Measurements from ENCODE around the gene KRTAP10-12.

Gene KRTAP10-12

DNA sequence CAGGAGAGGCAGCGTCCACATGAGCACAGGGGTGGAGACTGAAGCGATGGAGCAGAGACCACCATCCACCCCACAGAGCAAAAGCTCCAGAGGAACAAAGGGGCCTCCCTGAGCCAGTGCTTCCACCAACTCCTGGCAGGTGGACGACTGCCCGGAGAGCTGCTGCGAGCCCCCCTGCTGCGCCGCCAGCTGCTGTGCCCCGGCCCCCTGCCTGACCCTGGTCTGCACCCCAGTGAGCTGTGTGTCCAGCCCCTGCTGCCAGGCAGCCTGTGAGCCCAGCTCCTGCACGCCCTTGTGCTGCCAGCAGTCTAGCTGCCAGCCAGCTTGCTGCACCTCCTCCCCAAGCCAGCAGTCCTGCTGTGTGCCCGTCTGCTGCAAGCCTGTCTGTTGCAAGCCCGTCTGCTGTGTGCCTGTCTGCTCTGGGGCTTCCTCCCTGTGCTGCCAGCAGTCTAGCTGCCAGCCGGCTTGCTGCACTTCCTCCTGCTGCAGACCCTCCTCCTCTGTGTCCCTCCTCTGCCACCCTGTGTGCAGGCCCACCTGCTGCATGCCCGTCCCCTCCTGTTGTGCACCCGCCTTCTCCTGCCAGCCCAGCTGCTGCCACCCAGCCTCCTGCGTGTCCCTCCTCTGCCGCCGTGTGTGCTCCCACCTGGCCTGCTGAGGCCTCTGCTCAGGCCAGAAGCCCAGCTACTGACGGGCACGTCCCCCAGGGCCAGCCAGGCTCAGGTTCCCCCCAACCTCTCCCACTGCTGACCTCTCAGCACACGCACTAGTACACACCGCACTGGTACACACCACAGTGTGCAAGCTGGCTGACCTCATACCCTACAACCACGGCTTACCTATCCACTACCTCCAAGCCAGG is 5.4 kb downstream of the KRTAP10-12 start:
- no peaks in the 10 kb centered on the region for H3K36me3 ChIP-seq (ENCODE audit: control insufficient read depth in 1 of 2, insufficient read depth in 2 of 2, low read length in 2 of 2)
- no peak overlapping the region for H3K4me3 ChIP-seq (ENCODE audit: low read depth in 1 of 2, low read length in 2 of 2)
- peaks cover 0 to 3% of the 10 kb centered on the region in 2 donors for H3K4me1 ChIP-seq (ENCODE audit: control insufficient read depth in 1 of 2, insufficient read depth in 2 of 2, low read length in 2 of 2)
- H3K27me3 ChIP-seq (ENCODE audit: low read depth, low read length): peaks cover 27% of the 10 kb centered on the region
- no peak overlapping the region for H3K27ac ChIP-seq (ENCODE audit: low read length)
- no peaks in the 10 kb centered on the region for H3K9me3 ChIP-seq (ENCODE audit: control insufficient read depth in 1 of 2, low read length in 2 of 2)

DNA sequence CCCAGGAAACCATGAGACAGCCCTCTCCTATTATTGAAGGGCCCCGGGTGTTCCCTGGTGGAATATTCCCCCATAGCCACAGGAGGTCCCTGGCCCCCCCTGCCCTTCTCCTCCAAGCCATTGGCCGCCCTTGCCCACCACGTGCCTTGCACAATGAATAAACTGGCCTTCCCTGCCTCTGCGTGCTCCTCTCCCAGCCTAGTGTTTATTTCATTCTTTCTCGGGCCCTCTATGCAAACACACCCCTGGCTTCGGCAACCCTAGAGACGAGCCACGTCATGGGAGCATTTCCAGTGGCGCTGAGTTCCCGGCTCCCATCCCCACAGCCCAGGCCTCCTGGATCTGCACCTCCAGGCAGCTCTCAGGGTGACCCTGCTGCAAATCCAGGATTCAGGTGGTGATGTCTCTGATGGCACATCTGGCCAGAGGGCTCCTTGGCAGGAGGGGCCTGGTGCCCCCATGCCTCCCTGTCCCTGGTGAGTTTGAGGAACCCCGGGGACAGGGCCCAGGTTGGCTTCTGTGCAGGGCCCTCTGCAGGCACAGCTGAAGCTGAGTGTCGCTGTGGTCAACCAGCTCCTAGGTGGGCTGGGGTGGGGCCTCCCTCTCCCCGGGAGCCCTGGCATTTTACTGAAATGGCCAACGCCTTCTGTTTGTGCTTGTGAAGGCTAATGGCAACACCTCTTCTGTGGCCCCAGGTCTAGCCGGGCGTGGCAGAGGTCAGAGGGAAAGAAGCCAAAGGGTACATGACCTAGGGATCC is 6.2 kb downstream of the KRTAP10-12 start:
- H3K36me3 ChIP-seq (ENCODE audit: control insufficient read depth in 1 of 2, insufficient read depth in 2 of 2, low read length in 2 of 2): no peaks in the 10 kb centered on the region
- no peak overlapping the region for H3K4me3 ChIP-seq (ENCODE audit: low read depth in 1 of 2, low read length in 2 of 2)
- H3K27me3 ChIP-seq (ENCODE audit: low read depth, low read length): peaks cover 30% of the 10 kb centered on the region
- H3K27ac ChIP-seq (ENCODE audit: low read length): no peak overlapping the region
- H3K4me1 ChIP-seq (ENCODE audit: control insufficient read depth in 1 of 2, insufficient read depth in 2 of 2, low read length in 2 of 2): peaks cover 0 to 3% of the 10 kb centered on the region in 2 donors
- no peaks in the 10 kb centered on the region for H3K9me3 ChIP-seq (ENCODE audit: control insufficient read depth in 1 of 2, low read length in 2 of 2)

DNA sequence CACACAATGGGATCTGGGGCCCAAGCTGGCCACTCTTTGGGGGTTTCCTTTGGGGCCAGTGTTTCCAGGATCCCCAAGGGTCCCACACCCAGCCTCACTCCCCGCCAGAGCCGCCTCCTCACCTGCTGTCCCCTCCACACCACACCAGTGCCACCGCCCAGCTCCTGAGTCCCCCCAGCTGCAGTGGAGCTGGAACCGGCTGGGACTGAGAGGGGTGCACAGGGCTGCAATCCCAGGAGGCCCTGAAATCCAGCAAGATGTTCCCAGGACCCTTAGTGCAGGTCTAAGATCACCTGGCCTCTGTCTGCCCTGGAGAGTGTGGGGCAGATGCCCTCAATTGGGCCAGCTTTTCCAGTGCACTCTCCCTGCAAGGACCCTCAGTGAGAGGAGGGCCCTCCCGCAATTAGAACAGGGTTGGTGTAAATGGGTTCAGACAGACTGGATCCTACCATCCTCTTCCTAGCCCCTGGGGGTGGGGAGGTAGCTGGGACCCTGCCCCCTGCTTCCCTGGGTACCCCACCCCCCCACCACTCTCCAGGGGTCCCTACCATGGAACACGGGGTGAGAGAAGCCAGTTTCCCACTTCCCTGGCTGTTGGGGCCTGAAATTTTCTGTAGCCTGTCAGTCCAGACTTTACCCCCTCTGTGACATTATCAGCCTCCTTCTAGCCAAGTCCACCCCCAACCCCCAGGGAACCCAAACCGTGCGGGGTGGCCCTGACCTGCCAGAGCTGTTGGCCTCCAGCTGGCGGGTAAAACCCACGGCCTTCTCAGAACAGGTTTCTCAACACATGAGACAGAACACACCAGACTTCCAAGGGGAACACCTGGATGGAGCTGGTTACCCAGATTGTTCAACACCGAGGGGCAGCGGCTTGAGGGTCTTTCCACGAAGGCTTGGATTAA is 7.0 kb downstream of the KRTAP10-12 start:
- Histone ChIP-seq H3K27me3 (ENCODE audit: low read depth, low read length) (peaks cover 32% of the 10 kb centered on the region), H3K4me3 (ENCODE audit: low read depth in 1 of 2, low read length in 2 of 2) (no peak overlapping the region), H3K36me3 (ENCODE audit: control insufficient read depth in 1 of 2, insufficient read depth in 2 of 2, low read length in 2 of 2) (no peaks in the 10 kb centered on the region), H3K4me1 (ENCODE audit: control insufficient read depth in 1 of 2, insufficient read depth in 2 of 2, low read length in 2 of 2) (peaks cover 0 to 3% of the 10 kb centered on the region in 2 donors), H3K27ac (ENCODE audit: low read length) (no peak overlapping the region), H3K9me3 (ENCODE audit: control insufficient read depth in 1 of 2, low read length in 2 of 2) (no peaks in the 10 kb centered on the region)

DNA sequence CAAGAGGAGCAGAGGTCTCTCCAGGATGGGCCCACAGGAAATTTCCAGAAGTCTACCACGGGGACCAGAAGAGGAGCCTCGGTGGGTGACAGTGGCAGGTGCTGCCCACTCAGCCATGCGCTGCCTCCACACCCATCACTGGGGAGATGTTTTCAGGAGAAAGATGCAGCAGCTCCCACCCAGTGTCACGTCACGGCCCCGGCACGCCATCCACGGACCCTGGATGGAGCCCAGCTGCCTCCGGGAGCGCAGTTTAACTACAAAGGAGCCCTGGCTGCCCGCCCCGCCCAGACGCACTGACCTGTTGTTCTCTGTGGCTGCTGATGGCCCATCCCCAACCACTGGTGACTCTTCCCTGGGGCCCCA is 7.6 kb downstream of the KRTAP10-12 start:
- Histone ChIP-seq H3K36me3 (ENCODE audit: control insufficient read depth in 1 of 2, insufficient read depth in 2 of 2, low read length in 2 of 2) (no peaks in the 10 kb centered on the region), H3K4me3 (ENCODE audit: low read depth in 1 of 2, low read length in 2 of 2) (no peak overlapping the region), H3K4me1 (ENCODE audit: control insufficient read depth in 1 of 2, insufficient read depth in 2 of 2, low read length in 2 of 2) (peaks cover 0 to 9% of the 10 kb centered on the region in 2 donors), H3K27ac (ENCODE audit: low read length) (no peak overlapping the region), H3K27me3 (ENCODE audit: low read depth, low read length) (peaks cover 38% of the 10 kb centered on the region), H3K9me3 (ENCODE audit: control insufficient read depth in 1 of 2, low read length in 2 of 2) (no peaks in the 10 kb centered on the region)

DNA sequence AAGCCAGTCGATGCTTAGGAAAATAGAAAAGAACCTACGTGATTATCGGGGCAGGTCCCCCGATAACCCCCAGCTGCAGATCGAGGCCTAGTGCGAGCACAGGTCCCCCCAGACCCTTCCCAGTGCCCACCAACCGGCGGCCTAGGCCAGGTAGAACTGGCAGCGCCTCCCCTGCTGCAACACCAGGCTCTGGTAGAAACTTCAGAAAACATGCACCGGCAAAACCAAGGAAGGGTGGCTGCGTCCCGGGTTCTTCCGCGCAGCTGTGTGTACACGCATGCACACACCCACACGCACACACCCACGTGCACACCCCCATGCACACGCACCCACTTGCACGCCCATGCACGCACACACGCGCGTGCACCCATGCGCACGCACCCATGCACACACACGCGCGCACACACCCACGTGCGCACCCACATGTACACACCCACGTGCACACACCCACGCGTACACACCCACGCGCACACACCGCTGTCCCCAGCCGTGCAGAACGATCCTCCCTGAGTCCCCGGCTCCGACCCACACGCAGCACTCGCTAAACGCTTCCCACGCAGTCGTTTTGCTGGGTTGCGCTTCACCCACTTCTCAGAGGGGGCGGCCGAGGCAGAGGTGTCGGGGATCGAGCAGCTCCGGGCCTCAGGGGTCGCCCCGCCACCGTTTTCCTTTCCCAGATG is 9.2 kb downstream of the KRTAP10-12 start:
- H3K36me3 ChIP-seq (ENCODE audit: control insufficient read depth in 1 of 2, insufficient read depth in 2 of 2, low read length in 2 of 2): no peaks in the 10 kb centered on the region
- H3K9me3 ChIP-seq (ENCODE audit: control insufficient read depth in 1 of 2, low read length in 2 of 2): no peaks in the 10 kb centered on the region
- peaks cover 0 to 17% of the 10 kb centered on the region in 2 donors for H3K4me1 ChIP-seq (ENCODE audit: control insufficient read depth in 1 of 2, insufficient read depth in 2 of 2, low read length in 2 of 2)
- no peak overlapping the region for H3K4me3 ChIP-seq (ENCODE audit: low read depth in 1 of 2, low read length in 2 of 2)
- H3K27me3 ChIP-seq (ENCODE audit: low read depth, low read length): peaks cover 50% of the 10 kb centered on the region
- H3K27ac ChIP-seq (ENCODE audit: low read length): no peak overlapping the region

DNA sequence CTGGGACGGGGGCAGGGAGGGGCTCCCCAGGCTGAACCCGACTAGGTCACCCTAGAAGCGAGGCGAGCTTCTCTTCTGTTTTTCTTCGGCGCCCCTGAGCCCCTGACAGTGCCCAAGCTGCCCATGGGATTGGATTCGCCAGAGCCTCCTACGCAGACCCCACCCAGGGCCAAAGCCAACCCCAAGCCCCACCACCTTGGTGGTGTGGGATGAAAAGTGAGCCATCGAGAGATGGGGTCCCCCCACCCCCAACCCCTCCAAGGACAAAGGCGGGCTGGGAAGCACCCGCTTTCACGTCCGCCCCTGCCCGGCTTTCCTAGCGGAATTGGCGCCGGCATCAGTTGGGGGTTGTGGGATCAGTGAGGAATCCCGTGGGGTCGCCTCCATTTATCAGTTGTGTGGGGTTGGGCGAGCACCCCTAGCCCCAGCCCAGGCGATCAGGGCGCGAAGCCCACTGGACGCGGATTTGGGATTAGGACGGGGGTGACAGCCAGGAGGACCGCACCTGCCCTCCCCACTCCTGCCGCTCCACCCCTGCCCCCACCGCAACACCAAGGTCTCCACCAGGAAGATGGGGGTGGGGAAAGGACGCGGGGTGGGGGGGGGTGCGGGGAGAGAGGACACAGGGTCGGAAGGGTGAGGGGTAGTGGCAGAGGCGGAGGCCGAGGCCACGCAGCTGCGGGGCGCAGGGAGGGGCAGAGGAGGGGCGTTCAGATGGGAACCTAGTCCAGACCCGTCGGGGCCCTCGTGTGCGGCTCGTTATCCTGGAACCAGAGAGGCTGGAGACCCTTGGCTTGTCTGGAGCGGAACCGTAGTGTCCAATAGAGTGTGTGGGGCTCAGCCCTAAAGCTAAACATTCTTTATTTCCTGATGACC is 10.0 kb downstream of the KRTAP10-12 start:
- H3K36me3 ChIP-seq (ENCODE audit: control insufficient read depth in 1 of 2, insufficient read depth in 2 of 2, low read length in 2 of 2): no peaks in the 10 kb centered on the region
- no peaks in the 10 kb centered on the region for H3K9me3 ChIP-seq (ENCODE audit: control insufficient read depth in 1 of 2, low read length in 2 of 2)
- H3K4me1 ChIP-seq (ENCODE audit: control insufficient read depth in 1 of 2, insufficient read depth in 2 of 2, low read length in 2 of 2): peaks cover 0 to 24% of the 10 kb centered on the region in 2 donors
- H3K27me3 ChIP-seq (ENCODE audit: low read depth, low read length): peaks cover 50% of the 10 kb centered on the region
- no peak overlapping the region for H3K4me3 ChIP-seq (ENCODE audit: low read depth in 1 of 2, low read length in 2 of 2)
- no peak overlapping the region for H3K27ac ChIP-seq (ENCODE audit: low read length)

DNA sequence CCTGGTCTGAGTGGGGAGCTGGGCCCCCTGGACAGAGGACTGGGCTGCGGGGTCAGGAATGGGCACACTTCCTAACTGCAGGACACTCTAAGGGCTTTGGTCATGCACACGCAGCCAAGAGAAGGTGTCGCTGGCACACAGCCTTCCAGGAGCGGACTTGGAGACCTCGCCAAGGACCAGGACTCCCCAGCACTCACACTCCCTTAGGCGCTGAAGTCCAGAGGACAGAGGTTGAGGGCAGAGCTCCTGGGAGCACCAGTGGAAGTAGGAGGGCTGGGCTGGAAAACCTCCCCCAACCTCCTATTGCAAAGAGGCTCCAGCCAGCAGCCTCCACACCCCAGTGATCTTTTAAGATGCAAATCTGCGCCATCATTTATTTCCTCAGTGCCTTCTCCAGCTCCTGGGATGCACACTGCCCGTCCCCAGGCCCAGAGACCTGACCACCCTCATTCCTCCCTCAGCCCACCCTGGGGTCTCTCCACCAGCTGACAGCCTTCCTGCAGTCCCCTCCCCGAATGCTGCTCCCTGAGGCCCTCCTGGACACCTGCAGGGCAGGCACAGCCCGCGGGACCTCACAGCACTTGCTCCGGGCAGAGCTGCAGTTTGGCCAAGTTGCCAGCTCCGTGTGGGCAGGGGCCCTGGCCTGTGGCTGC is 11.4 kb downstream of the KRTAP10-12 start:
- Histone ChIP-seq H3K4me3 (ENCODE audit: low read depth in 1 of 2, low read length in 2 of 2) (no peak overlapping the region), H3K36me3 (ENCODE audit: control insufficient read depth in 1 of 2, insufficient read depth in 2 of 2, low read length in 2 of 2) (no peaks in the 10 kb centered on the region), H3K9me3 (ENCODE audit: control insufficient read depth in 1 of 2, low read length in 2 of 2) (no peaks in the 10 kb centered on the region), H3K27ac (ENCODE audit: low read length) (no peak overlapping the region), H3K27me3 (ENCODE audit: low read depth, low read length) (peaks cover 62% of the 10 kb centered on the region), H3K4me1 (ENCODE audit: control insufficient read depth in 1 of 2, insufficient read depth in 2 of 2, low read length in 2 of 2) (peaks cover 0 to 24% of the 10 kb centered on the region in 2 donors)

DNA sequence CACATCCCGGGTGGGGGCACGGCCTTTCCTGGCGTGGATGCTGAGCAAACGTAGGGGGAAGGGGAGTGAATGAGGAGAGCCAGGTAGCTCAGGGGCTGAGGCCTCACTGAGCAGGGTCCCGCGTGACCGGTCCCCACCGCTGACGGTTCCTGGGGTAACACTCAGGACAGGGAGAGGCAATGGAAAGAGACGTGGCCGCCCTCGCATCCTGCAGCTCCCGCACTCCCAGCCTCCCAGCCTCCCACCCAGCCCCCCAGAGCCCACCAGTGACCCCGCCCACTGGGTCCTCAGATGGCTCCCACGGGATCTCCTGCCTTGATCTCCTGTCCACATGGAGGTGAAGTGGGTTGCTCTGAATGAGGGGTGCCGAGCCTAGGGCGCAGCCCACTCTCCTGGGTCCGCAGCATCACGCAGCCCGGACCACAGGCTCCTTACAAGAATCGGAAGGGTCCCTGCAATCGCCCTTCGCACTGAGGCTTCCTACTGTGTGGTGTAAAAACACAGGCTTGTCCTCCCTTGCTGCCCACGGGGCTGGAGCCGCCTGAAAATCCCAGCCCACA is 12.0 kb downstream of the KRTAP10-12 start:
- peaks cover 0 to 24% of the 10 kb centered on the region in 2 donors for H3K4me1 ChIP-seq (ENCODE audit: control insufficient read depth in 1 of 2, insufficient read depth in 2 of 2, low read length in 2 of 2)
- H3K4me3 ChIP-seq (ENCODE audit: low read depth in 1 of 2, low read length in 2 of 2): no peak overlapping the region
- H3K27ac ChIP-seq (ENCODE audit: low read length): no peak overlapping the region
- no peaks in the 10 kb centered on the region for H3K36me3 ChIP-seq (ENCODE audit: control insufficient read depth in 1 of 2, insufficient read depth in 2 of 2, low read length in 2 of 2)
- no peaks in the 10 kb centered on the region for H3K9me3 ChIP-seq (ENCODE audit: control insufficient read depth in 1 of 2, low read length in 2 of 2)
- peaks cover 66% of the 10 kb centered on the region for H3K27me3 ChIP-seq (ENCODE audit: low read depth, low read length)

DNA sequence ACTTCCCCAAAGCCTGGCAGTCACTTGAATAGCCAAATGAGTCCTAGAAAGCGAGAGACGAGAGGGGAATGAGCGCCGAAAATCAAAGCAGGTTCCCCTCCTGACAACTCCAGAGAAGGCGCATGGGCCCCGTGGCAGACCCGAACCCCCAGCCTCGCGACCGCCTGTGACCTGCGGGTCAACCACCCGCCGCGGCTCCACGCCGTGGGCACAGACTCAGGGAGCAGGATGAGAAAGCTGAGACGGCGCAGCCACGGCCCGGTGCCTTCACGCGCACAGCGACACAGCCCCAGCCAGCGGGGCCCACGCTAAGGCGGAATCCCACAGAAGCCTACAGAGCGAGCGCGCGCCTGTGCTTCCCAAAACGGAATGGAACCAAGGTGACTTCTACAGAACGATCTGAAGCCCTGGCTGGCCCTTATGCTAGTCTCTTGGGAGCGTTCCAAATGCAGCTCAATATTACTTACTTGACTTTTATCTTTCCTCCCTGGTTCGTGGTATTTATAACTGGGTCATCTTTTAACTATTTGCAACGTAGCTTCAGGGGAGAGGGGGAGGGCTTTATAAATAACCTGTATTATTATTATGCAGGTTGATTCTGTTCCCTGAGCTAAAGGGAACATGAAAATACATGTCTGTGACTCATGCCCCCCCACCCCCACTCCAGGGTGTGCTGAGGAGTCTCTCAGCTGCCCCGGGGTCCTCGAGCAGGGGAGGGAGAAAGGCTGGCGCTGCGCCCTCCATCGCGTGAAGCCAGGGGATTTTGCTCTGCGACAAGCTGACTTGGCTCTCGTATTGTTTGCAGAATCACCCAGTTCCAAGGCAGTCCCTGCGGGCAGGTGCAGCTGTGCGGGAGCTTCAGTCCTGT is 12.7 kb downstream of the KRTAP10-12 start:
- peak overlapping the region in 1 of 2 donors; percentile 24 for H3K4me3 ChIP-seq (ENCODE audit: low read depth in 1 of 2, low read length in 2 of 2)
- no peaks in the 10 kb centered on the region for H3K36me3 ChIP-seq (ENCODE audit: control insufficient read depth in 1 of 2, insufficient read depth in 2 of 2, low read length in 2 of 2)
- peaks cover 0 to 24% of the 10 kb centered on the region in 2 donors for H3K4me1 ChIP-seq (ENCODE audit: control insufficient read depth in 1 of 2, insufficient read depth in 2 of 2, low read length in 2 of 2)
- H3K9me3 ChIP-seq (ENCODE audit: control insufficient read depth in 1 of 2, low read length in 2 of 2): no peaks in the 10 kb centered on the region
- no peak overlapping the region for H3K27ac ChIP-seq (ENCODE audit: low read length)
- peaks cover 60% of the 10 kb centered on the region for H3K27me3 ChIP-seq (ENCODE audit: low read depth, low read length)

Measured in muscle layer of duodenum (tissue), 2 donors.